Adrenal gland (tissue), 5 donors: Measurements from ENCODE around the gene GEMIN5.

Experiments used
- POLR2A ChIP-seq, 2 donors: fragments of 450-650 bp; IDR thresholded peaks; one replicate each; pipeline ENCODE4 v1.6.1; 2017; ENCODE audit warnings: antibody characterized with exemption in 2 of 2, mild to moderate bottlenecking in 2 of 2, moderate library complexity in 1 of 2
- TF ChIP-seq, protein P1 (sequence below), 6 experiments: fragments of 450-650 bp in 4 of 6; fragments of 200-600 bp in 2 of 6; sonication (generic) in 1 of 6; IDR thresholded peaks; 1 replicate in 5 of 6; 2 replicates in 1 of 6; pipeline versions ENCODE4 v1.5.1 to v1.8.0; 2016 to 2021; ENCODE audit warnings: antibody characterized with exemption in 6 of 6, mild to moderate bottlenecking in 2 of 6, moderate library complexity in 1 of 6
- donor health status: DM: no; HTN: no; CAD: no.

DNA sequence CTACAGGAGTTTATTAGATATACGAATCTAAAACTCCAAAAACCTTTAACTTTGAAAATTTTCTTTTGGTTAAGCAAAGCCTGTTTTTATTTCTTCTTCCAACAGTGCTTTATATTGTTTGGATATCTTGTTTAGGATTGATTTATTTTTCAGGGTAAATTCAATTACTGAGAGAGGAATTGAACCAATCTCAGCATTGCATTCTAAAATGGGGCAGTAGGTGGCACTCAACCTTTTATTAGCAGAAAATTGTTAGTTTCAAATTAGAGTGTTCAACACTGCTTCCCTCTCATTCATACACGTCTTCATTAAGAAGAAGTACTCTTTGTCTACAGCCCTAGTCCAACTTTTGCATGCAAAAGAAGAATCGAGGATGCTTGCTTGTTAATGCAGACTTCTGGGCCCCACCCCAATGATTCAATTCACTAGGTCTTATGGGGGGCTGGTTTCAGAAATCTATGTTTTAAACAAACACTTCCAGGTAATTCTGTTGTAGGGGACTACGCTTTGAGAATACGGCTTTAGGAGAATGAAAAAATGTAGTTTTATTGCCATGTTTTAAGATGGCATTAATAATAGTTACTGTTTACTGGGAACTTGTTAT is 29.5 kb upstream of the GEMIN5 start:
- TF ChIP-seq, protein P1, sequence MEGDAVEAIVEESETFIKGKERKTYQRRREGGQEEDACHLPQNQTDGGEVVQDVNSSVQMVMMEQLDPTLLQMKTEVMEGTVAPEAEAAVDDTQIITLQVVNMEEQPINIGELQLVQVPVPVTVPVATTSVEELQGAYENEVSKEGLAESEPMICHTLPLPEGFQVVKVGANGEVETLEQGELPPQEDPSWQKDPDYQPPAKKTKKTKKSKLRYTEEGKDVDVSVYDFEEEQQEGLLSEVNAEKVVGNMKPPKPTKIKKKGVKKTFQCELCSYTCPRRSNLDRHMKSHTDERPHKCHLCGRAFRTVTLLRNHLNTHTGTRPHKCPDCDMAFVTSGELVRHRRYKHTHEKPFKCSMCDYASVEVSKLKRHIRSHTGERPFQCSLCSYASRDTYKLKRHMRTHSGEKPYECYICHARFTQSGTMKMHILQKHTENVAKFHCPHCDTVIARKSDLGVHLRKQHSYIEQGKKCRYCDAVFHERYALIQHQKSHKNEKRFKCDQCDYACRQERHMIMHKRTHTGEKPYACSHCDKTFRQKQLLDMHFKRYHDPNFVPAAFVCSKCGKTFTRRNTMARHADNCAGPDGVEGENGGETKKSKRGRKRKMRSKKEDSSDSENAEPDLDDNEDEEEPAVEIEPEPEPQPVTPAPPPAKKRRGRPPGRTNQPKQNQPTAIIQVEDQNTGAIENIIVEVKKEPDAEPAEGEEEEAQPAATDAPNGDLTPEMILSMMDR (IDR thresholded peaks at IDR 0.05): peak in 2 of 6 experiments; percentile 20 to 43
- TF ChIP-seq POLR2A (IDR thresholded peaks at IDR 0.05): no peak
